NCI-H2196 (cell line): ENCODE data around the gene DTX2.
"Not testable (repeated sequence)": the region's sequence is repeated elsewhere in the genome, so short reads cannot be mapped to it uniquely, and the experiment has no call there.

Experiments used
- DNase-seq: peaks from one replicate; lab custom pipeline; 2025; ENCODE audit not compliant: unreplicated experiment; lab: John Stamatoyannopoulos, UW

DTX2 gene

DNA sequence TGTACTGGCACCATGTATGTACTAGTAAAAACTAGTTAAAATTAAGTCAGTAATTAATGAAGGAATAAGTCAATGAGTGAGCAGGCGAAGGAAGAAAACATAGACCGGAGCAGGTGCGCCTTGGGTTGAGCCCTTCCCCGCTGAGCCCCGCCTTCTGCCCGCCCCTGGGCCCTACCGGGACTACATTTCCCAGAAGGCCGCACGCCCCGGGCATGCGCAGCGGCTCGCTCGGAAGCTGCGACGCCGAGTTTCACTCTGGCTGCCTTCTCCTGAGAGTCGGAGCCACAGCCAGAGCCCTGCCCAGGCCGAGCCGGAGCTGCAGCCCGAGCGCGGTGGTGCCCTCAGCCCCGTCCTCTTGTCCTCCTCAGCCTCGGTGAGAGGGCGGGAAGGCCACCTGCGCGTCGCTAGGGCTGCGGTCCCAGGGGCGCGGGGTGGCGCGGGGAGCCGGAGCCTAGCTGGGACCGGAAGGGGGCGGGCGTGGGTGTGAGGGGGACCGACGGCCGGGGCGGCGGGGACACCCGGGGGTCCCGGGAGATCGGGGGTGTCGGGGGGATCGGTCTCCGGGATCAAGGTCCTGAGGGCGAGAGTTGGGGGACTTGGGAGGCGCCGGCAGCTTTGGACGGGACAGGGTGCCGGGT is at the start of gene DTX2:
Gene DTX2 (plus strand): TSS at position 246 of the 638 bp plus-strand sequence. CDS start 18,801 bp downstream, outside the sequence.
- DNase-seq = not testable (repeated sequence)

GRCh38 chr7:76412249-76412648 is 49.3 kb upstream of the DTX2 start:
- DNase-seq = no peak

DNA sequence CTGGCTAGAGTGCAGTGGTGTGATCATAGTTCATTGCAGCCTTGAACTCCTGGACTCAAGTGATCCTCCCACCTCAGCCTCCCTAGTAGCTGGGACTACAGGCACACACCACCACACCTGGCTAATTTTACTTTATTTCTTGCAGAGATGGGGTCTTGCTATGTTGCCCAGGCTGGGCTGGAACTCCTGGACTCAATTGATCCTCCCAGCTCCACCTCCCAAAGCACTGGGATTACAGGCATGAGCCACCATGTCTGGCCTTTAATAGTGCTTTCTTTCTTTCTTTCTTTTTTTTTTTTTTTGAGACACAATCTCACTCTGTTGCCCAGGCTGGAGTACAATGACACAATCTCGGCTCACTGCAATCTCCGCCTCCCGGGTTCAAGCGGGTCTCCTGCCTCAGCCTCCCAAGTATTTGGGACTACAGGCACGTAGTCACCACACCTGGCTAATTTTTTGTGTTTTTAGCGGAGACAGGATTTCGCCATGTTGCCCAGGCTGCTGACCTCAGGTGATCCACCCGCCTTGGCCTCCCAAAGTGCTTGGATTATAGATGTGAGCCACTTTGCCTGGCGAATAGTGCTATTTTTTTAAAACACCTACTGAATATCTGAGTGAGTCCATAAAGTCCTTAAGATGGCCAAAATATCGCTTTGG is 43.7 kb upstream of the DTX2 start:
- not testable (repeated sequence) for DNase-seq

- not testable (repeated sequence) for DNase-seq
Observed at GRCh38 chr7:76421097-76421496, 40.4 kb upstream of the DTX2 start.

GRCh38 chr7:76423666-76424412 is 37.7 kb upstream of the DTX2 start:
- DNase-seq = no peak

GRCh38 chr7:76424413-76425111 is 36.9 kb upstream of the DTX2 start, which contains the start of gene ZP3:
Gene ZP3 (plus strand): TSS chr7:76424950. CDS start chr7:76424965, 15 bp downstream.
- DNase-seq = no peak

GRCh38 chr7:76425156-76425555 is 36.4 kb upstream of the DTX2 start:
- no peak for DNase-seq

DNA sequence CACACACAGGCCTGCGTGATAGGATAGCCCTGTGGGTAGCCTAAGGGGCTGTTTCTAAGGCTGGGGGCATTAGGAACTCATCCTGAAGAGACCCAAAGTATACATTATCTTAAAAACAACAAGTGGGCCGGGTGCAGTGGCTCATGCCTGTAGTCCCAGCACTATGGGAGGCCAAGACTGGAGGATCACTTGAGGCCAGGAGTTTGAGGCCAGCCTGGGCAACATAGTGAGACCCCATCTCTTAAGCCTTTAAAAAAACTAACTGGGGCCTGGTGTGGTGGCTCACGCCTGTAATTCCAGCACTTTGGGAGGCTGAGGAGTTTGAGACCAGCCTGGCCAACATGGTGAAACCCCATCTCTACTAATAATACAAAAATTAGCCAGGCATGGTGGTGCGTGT is 36.0 kb upstream of the DTX2 start:
- DNase-seq = not testable (repeated sequence)

GRCh38 chr7:76426246-76426645 is 35.3 kb upstream of the DTX2 start:
- DNase-seq = no peak

- no peak for DNase-seq
Observed at GRCh38 chr7:76427635-76428034, 33.9 kb upstream of the DTX2 start.

DNA sequence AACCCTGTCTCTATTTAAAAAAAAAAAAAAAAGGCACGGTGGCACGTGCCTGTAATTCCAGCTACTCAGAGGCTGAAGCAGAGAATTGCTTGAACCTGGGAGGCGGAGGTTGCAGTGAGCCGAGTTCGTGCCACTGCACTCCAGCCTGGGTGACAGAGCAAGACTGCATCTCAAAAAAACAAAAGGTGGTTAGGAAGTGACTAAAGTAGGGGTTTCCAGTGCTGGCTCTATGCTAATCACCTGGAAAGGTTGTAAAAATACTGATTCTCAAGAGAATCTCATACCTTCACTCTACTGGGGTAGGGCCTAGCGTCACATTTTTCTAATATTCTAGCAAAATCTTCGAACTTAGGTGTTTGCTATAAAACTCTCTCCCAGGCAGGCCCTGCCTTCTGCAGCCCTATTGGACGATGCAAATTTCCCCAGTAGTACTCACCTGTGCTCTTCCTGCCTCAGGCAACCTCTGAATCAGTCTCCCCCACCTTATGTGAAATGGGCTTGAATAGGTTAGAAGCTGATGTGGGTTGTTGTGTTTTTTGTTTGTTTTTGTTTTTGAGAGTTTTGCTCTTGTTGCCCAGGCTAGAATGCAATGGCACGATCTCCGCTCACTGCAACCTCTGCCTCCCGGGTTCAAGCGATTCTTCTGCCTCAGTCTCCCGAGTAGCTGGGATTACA is 33.2 kb upstream of the DTX2 start:
- no peak for DNase-seq

GRCh38 chr7:76428868-76429805 is 32.4 kb upstream of the DTX2 start:
- DNase-seq = no peak

- DNase-seq = no peak
Observed at GRCh38 chr7:76430211-76430610, 31.3 kb upstream of the DTX2 start.

- no peak for DNase-seq
Observed at GRCh38 chr7:76430836-76431235, 30.7 kb upstream of the DTX2 start.

- peak; percentile 84 for DNase-seq
Observed at GRCh38 chr7:76437873-76438272, 23.6 kb upstream of the DTX2 start.

GRCh38 chr7:76439120-76439888 is 22.2 kb upstream of the DTX2 start:
- not testable (repeated sequence) for DNase-seq

DNA sequence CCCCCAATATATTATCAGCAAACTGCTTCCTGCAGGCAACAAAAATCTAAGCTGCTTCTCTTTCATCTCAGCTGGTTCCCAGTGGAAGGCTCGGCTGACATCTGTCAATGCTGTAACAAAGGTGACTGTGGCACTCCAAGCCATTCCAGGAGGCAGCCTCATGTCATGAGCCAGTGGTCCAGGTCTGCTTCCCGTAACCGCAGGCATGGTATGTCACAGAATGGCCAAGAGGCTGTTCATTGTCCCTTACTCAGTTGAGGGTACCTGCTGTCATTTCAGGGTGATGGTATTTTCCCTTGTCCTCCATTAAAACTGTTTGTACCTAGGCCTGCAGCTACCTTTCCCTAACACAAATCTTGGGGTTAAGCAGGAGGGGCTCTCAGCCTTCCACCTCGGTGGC is 21.1 kb upstream of the DTX2 start:
- DNase-seq = not testable (repeated sequence)

- not testable (repeated sequence) for DNase-seq
Observed at GRCh38 chr7:76441792-76442191, 19.7 kb upstream of the DTX2 start.
